H9 (cell line): ENCODE measurements around the gene DGKB. TPM values are rescaled to one million over a fixed set of nuclear protein-coding genes. Genes with fewer than 3 reads are reported as not detected.

Experiments used
- DNase-seq: peaks from one replicate; pipeline ENCODE4 v3.0.0-alpha.2; 2017
- H2AFZ ChIP-seq: one replicate; pipeline ENCODE4 v1.6.1; 2013; ENCODE audit warnings: mild to moderate bottlenecking, low read length, control low read depth, moderate library complexity
- H2AK5ac ChIP-seq: 2 replicates; pipeline ENCODE4 v1.6.1; 2013; ENCODE audit warnings: low read length, control low read depth, mixed read lengths; ENCODE audit not compliant: insufficient read length
- H2BK120ac ChIP-seq: one replicate; pipeline ENCODE4 v1.6.1; 2013; ENCODE audit warnings: low read depth, mild to moderate bottlenecking, low read length, control low read depth, inconsistent platforms; ENCODE audit not compliant: poor library complexity, severe bottlenecking
- H2BK12ac ChIP-seq: 2 replicates; pipeline ENCODE4 v1.6.1; 2013; ENCODE audit warnings: low read length, control low read depth, mixed read lengths, low read depth; ENCODE audit not compliant: insufficient read length
- H2BK15ac ChIP-seq: 2 replicates; pipeline ENCODE4 v1.6.1; 2013; ENCODE audit warnings: low read depth, low read length, control low read depth
- H2BK20ac ChIP-seq: one replicate; pipeline ENCODE4 v1.6.1; 2013; ENCODE audit warnings: low read depth, mild to moderate bottlenecking, low read length, control low read depth, inconsistent platforms; ENCODE audit not compliant: poor library complexity, severe bottlenecking
- H2BK5ac ChIP-seq: 2 replicates; pipeline ENCODE4 v1.6.1; 2013; ENCODE audit warnings: low read length, control low read depth, mixed read lengths; ENCODE audit not compliant: insufficient read length
- H3K14ac ChIP-seq: 2 replicates; pipeline ENCODE4 v1.6.1; 2013; ENCODE audit warnings: low read length, control low read depth; ENCODE audit not compliant: insufficient read depth
- H3K18ac ChIP-seq: 2 replicates; pipeline ENCODE4 v1.6.1; 2013; ENCODE audit warnings: low read depth, mild to moderate bottlenecking, mixed read lengths, low read length, control low read depth; ENCODE audit not compliant: insufficient read length
- H3K23ac ChIP-seq: 2 replicates; pipeline ENCODE4 v1.6.1; 2013; ENCODE audit warnings: low read length, control low read depth, mixed read lengths, low read depth; ENCODE audit not compliant: insufficient read length
- H3K23me2 ChIP-seq: 2 replicates; pipeline ENCODE4 v1.6.1; 2013; ENCODE audit warnings: low read depth, mild to moderate bottlenecking, mixed read lengths, low read length, control low read depth; ENCODE audit not compliant: insufficient read length, poor library complexity, severe bottlenecking
- H3K27ac ChIP-seq: 2 replicates; pipeline ENCODE4 v1.5.1; 2013; ENCODE audit warnings: low read length, control low read depth, mixed read lengths, low read depth; ENCODE audit not compliant: insufficient read length
- H3K27me3 ChIP-seq: 2 replicates; pipeline ENCODE4 v1.6.1; 2013; ENCODE audit warnings: low read length, control low read depth, inconsistent platforms; ENCODE audit not compliant: insufficient read depth
- H3K4ac ChIP-seq: 2 replicates; pipeline ENCODE4 v1.6.1; 2013; ENCODE audit warnings: low read depth, mild to moderate bottlenecking, control low read depth, inconsistent platforms, low read length, moderate library complexity
- H3K4me1 ChIP-seq: 2 replicates; pipeline ENCODE4 v1.6.1; 2013; ENCODE audit warnings: low read length, control low read depth, inconsistent platforms; ENCODE audit not compliant: insufficient read depth
- H3K4me2 ChIP-seq: 2 replicates; pipeline ENCODE4 v1.6.1; 2013; ENCODE audit warnings: low read length, control low read depth, mixed read lengths; ENCODE audit not compliant: insufficient read length, insufficient read depth
- H3K56ac ChIP-seq: 2 replicates; pipeline ENCODE4 v1.6.1; 2013; ENCODE audit warnings: low read depth, mild to moderate bottlenecking, mixed read lengths, low read length, control low read depth; ENCODE audit not compliant: insufficient read length
- H3K79me1 ChIP-seq: 2 replicates; pipeline ENCODE4 v1.6.1; 2013; ENCODE audit warnings: low read depth, mild to moderate bottlenecking, moderate library complexity, low read length, control low read depth, inconsistent platforms; ENCODE audit not compliant: insufficient read depth, poor library complexity, severe bottlenecking
- H3K79me2 ChIP-seq: 2 replicates; pipeline ENCODE4 v1.6.1; 2013; ENCODE audit warnings: low read length, control low read depth, inconsistent platforms; ENCODE audit not compliant: insufficient read depth
- H3K9ac ChIP-seq: 2 replicates; pipeline ENCODE4 v1.6.1; 2013; ENCODE audit warnings: low read length, control low read depth, mixed read lengths; ENCODE audit not compliant: insufficient read length; ENCODE audit errors: extremely low read depth
- H3K9me3 ChIP-seq: one replicate; pipeline ENCODE4 v1.6.1; 2013; ENCODE audit warnings: low read depth, low read length, inconsistent platforms; ENCODE audit not compliant: control insufficient read depth
- H3T11ph ChIP-seq: one replicate; pipeline ENCODE4 v1.6.1; 2013; ENCODE audit warnings: mild to moderate bottlenecking, low read length, control low read depth, inconsistent platforms
- H4K20me1 ChIP-seq: one replicate; pipeline ENCODE4 v1.6.1; 2013; ENCODE audit not compliant: control insufficient read depth, insufficient read length, insufficient read depth
- H4K5ac ChIP-seq: 2 replicates; pipeline ENCODE4 v1.6.1; 2013; ENCODE audit warnings: low read depth, mild to moderate bottlenecking, mixed read lengths, low read length, control low read depth; ENCODE audit not compliant: insufficient read length
- H4K8ac ChIP-seq: replicated peaks from 2 replicates; pipeline ENCODE4 v1.6.1; 2013; ENCODE audit warnings: low read length, control low read depth, mixed read lengths, low read depth; ENCODE audit not compliant: insufficient read length
- H4K91ac ChIP-seq: 2 replicates; pipeline ENCODE4 v1.6.1; 2013; ENCODE audit warnings: low read depth, mild to moderate bottlenecking, moderate library complexity, mixed read lengths, low read length, control low read depth; ENCODE audit not compliant: insufficient read length
- H3K27ac Mint-ChIP-seq, 3 experiments: 2 replicates in 2 of 3; 3 replicates in 1 of 3; pipeline ENCODE4 v1.8.0; 2020 to 2021; ENCODE audit warnings: mixed read lengths in 3 of 3, mild to moderate bottlenecking in 1 of 3, moderate library complexity in 1 of 3
- H3K27me3 Mint-ChIP-seq: 2 replicates; pipeline ENCODE4 v1.8.0; 2021; ENCODE audit warnings: low read depth, mild to moderate bottlenecking, moderate library complexity, mixed read lengths
- H3K36me3 Mint-ChIP-seq, 3 experiments: 2 replicates in 2 of 3; 3 replicates in 1 of 3; pipeline ENCODE4 v1.8.0; 2020 to 2021; ENCODE audit warnings: low read depth in 3 of 3, mixed read lengths in 3 of 3; ENCODE audit not compliant: insufficient read depth in 1 of 3
- H3K4me1 Mint-ChIP-seq, 2 experiments: 2 replicates each; pipeline ENCODE4 v1.8.0; 2020; ENCODE audit warnings: mixed read lengths in 2 of 2
- H3K4me3 Mint-ChIP-seq, 2 experiments: 2 replicates in 1 of 2; 3 replicates in 1 of 2; pipeline ENCODE4 v1.8.0; 2020 to 2021; ENCODE audit warnings: mild to moderate bottlenecking in 2 of 2, mixed read lengths in 2 of 2, moderate library complexity in 1 of 2
- H3K9me3 Mint-ChIP-seq, 2 experiments: 2 replicates in 1 of 2; 3 replicates in 1 of 2; pipeline ENCODE4 v1.8.0; 2020; ENCODE audit warnings: mild to moderate bottlenecking in 2 of 2, mixed read lengths in 2 of 2, moderate library complexity in 1 of 2
- WGBS: extraction: QIAGEN DNeasy Blood & Tissue Kit; methylation state at CpG from one replicate; pipeline ENCODE4 v1.1.7; 2013; ENCODE audit warnings: missing lambda C conversion rate, low lambda C conversion rate, mixed read lengths; ENCODE audit not compliant: insufficient read length; ENCODE audit errors: extremely low coverage; 5-methylcytosine and 5-hydroxymethylcytosine counted together
- total RNA-seq: library from RNA; stranded (reverse); gene quantifications from 2 replicates; pipeline ENCODE4 v1.2.1, GENCODE V29; 2021
- TF ChIP-seq, protein P1 (sequence below): fragments of 200-600 bp; sonication (generic); conservative IDR thresholded peaks from 3 replicates; pipeline ENCODE4 v1.8.0; 2021; ENCODE audit warnings: antibody characterized with exemption, mild to moderate bottlenecking

DGKB gene
- total RNA-seq, 1 experiment from 2014 or later, result 0.26 TPM

DNA sequence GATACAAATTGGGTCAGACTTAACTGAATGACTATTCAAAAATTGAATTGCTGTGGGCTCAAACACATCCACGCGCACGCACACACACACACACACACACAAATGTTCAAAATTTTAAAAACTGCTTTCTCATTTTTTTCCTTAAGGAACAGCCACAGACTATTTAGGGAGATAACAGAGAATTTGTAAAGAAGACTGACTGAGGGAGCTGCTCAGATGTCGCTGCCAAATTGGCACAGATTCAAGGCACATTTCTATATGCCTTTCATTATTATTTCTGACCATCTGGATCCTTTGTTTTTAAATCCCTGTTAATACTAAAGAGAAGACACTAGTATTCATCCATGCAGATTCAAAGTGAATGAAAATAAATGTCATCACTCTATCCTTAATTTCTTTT is 154.8 kb downstream of the DGKB start:
- H4K8ac ChIP-seq, result no peak overlapping the region
- H3K4me1 Mint-ChIP-seq, result no peaks in the 10 kb centered on the region
- no peaks in the 10 kb centered on the region for H3K23me2 ChIP-seq
- H3K4me2 ChIP-seq, result no peak overlapping the region
- H3K14ac ChIP-seq, result no peak overlapping the region
- H2AK5ac ChIP-seq, result no peak overlapping the region
- H2BK15ac ChIP-seq, result no peak overlapping the region
- no peak overlapping the region for H3K18ac ChIP-seq
- no peak overlapping the region for H4K91ac ChIP-seq
- peaks cover 30 to 31% of the 10 kb centered on the region in 2 experiments for H3K9me3 Mint-ChIP-seq
- H3K79me1 ChIP-seq, result no peaks in the 10 kb centered on the region
- H3K27me3 Mint-ChIP-seq, result no peaks in the 10 kb centered on the region
- H2BK5ac ChIP-seq, result no peak overlapping the region
- WGBS, result no CpG with 5 or more reads among the region's 4 CpGs
- no peak overlapping the region for H2BK120ac ChIP-seq
- H2AFZ ChIP-seq, result no peak overlapping the region
- H3K4me3 Mint-ChIP-seq, result no peak overlapping the region
- H3K9ac ChIP-seq, result no peak overlapping the region
- H3K27ac ChIP-seq, result no peak overlapping the region
- no peaks in the 10 kb centered on the region for H3K79me2 ChIP-seq
- H3T11ph ChIP-seq, result no peak overlapping the region
- H3K36me3 Mint-ChIP-seq, result peaks cover 14 to 30% (median 17%) of the 10 kb centered on the region in 3 experiments
- DNase-seq, result no peak
- H3K4ac ChIP-seq, result no peak overlapping the region
- H3K4me1 ChIP-seq, result no peaks in the 10 kb centered on the region
- no peak overlapping the region for H3K27ac Mint-ChIP-seq
- H2BK20ac ChIP-seq, result no peak overlapping the region
- peaks cover 16% of the 10 kb centered on the region for H3K9me3 ChIP-seq
- H4K20me1 ChIP-seq, result no peaks in the 10 kb centered on the region
- H4K5ac ChIP-seq, result no peak overlapping the region
- H2BK12ac ChIP-seq, result no peak overlapping the region
- no peak overlapping the region for H3K23ac ChIP-seq
- no peaks in the 10 kb centered on the region for H3K27me3 ChIP-seq
- TF ChIP-seq, protein P1, sequence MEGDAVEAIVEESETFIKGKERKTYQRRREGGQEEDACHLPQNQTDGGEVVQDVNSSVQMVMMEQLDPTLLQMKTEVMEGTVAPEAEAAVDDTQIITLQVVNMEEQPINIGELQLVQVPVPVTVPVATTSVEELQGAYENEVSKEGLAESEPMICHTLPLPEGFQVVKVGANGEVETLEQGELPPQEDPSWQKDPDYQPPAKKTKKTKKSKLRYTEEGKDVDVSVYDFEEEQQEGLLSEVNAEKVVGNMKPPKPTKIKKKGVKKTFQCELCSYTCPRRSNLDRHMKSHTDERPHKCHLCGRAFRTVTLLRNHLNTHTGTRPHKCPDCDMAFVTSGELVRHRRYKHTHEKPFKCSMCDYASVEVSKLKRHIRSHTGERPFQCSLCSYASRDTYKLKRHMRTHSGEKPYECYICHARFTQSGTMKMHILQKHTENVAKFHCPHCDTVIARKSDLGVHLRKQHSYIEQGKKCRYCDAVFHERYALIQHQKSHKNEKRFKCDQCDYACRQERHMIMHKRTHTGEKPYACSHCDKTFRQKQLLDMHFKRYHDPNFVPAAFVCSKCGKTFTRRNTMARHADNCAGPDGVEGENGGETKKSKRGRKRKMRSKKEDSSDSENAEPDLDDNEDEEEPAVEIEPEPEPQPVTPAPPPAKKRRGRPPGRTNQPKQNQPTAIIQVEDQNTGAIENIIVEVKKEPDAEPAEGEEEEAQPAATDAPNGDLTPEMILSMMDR, result no peak
- no peak overlapping the region for H3K56ac ChIP-seq
